ENCODE data around the gene WDR5.

Gene WDR5

DNA sequence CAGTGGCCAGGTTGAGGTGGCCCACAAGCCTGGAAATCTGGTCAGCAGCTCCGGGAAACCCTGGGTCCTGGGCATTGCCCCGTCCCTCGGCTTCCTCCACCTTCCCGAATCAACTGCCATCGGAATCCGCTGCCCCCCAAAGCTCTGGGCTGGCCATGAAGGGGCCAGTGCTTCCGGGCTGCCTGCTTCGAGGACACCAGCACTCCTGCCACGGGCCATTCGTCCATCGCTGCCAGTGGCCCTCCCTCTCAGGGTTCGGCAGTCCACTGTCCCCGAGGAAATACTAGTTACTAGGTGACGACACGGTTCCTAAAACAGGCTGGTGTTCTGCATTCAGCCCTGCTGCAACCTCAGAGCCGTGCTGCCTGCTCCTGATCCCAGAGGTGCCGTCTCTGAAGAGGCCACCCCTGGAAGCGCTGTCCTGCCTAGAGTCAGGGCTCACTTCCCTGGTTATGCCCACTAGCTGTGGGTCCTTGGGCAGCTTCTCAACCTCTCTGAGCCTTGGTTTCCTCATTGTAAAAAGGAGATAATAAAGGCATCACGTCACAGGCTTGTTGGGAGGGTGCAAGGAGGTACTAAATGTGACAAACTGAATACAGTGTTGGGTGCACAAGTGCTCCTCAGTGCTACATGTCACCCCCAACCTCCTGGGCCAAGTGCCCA is 3.5 kb upstream of the WDR5 start:
- DNase-seq = no peak

DNA sequence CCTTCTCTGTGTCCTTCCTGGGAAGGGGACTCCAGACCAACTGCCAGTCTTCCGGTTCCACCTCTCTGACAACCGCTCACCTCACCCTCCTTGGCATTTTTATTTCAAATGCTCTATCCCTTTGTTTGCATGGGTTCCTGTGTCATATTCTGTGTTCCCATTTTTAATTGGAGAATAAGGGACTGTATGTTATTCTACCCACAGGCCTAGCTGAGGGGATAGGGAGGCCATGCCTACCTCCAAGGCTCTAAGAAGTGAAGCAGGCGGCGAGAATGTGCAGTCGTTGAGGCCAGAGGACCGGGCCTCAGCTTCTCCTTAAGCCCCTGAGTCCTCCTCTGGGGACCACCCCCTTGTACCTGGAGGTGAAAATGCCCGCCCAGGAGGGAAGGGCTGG is 936 bp upstream of the WDR5 start:
- no peak for DNase-seq

DNA sequence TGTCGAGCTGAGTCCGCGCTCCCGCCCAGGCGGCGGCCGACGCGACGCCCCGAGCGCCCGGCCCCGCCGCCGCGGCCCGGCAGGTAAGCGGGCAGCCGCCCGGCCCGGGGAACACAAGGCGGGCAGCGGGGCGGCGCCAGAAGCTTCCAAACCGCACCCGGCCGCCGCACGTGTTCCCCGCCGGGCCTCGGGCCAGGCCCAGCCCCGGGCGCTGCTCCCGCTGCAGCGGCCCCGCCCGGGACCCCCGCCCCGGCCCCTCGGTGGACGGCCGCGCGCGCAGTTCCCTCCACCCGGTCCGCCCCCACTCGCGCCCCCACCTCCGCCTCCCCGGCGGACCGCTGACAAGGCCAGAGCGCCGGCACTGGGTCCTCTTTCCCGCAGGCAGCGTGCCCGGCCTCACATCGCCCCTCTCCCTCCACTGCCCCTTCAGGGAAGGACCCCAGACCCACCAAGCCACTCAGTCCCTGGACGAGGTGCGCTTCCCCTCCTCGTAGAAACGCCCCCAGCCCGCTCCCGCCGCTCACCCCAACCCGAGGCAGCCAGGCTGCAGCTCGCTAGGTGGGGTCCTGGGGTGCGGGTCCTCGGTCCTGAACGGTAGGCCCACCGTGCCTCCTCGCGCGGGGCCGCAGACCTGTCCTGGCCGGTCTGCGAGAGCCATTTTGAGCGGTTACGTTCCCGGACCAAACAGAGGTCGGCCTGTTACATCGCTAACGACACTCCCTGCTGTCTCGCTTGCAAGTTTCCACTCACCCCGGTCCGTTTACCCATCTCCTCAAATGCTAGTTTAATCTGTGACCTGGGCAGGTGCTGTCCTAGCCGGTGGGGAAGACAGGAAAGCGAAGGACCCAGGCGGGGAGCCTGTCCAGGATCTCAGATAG is 475 bp downstream of the WDR5 start:
- DNase-seq = no peak

- no peak for DNase-seq
Observed at GRCh38 chr9:134136996-134137299, 1.1 kb downstream of the WDR5 start.

- DNase-seq = no peak
Observed at GRCh38 chr9:134138292-134138691, 2.4 kb downstream of the WDR5 start.

- DNase-seq = no peak
Observed at GRCh38 chr9:134139081-134139480, 3.2 kb downstream of the WDR5 start.

DNA sequence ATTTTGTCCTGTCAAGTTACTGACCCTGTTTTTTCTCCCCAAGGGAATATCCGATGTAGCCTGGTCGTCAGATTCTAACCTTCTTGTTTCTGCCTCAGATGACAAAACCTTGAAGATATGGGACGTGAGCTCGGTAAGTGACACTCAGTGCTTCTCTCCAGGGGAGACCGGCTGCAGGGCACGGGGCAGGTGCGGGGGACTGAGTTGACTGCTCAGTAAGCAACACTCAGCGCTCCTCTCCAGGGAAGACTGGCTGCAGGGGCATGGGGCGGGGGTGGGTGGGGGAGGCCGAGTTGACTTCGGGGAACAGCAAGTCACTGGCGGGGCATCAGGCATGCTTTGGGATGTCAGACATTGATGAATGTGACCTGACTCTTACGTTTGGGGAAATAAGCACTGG is 6.0 kb downstream of the WDR5 start:
- DNase-seq = no peak

GRCh38 chr9:134144801-134145200 is 8.9 kb downstream of the WDR5 start:
- DNase-seq = no peak

GRCh38 chr9:134145262-134145661 is 9.4 kb downstream of the WDR5 start:
- no peak for DNase-seq

DNA sequence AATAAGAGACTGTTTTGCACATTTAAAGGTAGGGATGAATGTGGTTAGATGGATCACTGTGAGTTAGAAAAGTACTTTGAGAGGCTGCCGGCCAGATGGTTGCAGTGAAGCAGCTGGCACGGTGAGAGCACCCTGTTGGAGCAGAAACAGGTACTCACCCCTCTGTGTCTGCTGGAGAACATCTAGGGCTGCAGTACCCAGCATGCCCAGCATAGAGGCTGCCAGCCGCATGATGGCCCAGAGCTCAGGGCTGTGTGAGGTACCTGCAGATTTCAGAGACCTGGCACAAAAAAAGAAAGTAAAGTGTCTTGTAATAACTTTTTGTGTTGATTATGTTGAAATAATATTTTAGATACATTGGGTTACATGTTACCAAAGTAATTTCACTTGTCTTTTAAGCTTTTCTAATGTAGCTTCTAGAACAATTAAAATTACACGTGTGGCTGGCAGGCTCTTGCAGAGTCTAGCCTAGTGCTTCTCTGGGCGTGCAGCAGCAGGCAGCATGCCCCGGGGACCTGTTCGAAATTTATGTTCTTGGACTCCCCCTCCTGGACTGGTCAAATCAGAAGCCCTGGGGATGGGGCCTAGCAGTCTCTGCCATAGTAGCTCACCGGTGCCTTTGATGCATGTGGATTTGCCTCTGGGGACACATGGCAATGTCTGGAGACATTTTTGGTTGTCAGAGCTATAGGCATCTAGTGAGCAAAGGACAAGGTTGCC is 11.1 kb downstream of the WDR5 start:
- DNase-seq = no peak

- no peak for DNase-seq
Observed at GRCh38 chr9:134149380-134149779, 13.5 kb downstream of the WDR5 start.

DNA sequence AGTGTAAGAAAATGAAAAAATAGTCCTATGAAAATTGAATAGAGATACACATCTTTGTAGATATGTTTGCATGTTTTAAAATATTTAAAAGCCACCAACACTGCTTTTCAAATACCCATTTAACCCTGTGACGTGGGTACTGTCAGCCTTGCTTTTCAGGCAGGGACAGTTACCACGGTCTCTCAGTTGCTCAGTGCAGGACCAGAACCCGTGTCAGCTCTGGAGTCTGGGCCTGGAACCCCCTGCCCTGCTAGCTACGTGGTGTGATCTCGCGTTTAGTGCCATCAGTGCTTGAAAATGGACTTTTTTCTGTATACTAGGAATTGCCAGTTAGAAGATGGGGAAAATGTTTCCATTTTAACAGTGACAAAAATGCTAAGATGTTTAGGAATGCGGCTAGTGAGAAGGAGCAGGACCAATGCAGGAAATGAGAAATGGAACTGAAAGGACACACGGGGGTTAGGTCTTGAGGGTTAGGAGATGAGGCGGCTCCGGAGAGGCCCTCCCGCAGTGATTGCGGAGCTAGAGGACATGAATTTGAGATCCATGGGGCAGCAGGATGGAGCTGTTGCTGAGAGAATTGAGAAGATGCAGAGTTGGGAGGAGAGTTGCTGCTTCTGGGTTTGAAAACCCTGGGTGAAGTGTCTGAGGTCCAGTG is 14.8 kb downstream of the WDR5 start:
- DNase-seq = no peak

DNA sequence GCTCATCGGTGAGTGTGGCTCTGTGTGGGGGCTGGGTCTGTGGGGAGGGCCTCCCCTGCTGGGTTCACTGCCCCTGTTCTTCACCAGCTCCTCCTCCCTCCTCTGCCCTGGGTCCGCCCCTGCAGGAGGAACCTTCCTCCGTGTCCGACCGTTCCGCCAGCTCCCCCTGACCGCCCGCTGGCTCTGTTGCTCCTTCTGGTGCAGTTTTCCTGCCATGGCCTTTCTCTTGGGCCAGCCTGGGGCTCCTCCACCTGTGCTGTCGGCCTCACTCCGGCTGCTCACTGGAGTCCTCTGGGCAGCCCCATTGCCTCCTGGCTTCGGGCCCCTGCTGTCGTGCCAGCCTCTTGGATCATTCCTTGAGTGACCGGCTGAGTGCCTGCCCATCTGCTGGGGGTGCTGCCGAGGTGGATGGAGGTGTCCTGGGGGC is 16.2 kb downstream of the WDR5 start:
- DNase-seq = no peak

- no peak for DNase-seq
Observed at GRCh38 chr9:134152488-134152887, 16.6 kb downstream of the WDR5 start.

DNA sequence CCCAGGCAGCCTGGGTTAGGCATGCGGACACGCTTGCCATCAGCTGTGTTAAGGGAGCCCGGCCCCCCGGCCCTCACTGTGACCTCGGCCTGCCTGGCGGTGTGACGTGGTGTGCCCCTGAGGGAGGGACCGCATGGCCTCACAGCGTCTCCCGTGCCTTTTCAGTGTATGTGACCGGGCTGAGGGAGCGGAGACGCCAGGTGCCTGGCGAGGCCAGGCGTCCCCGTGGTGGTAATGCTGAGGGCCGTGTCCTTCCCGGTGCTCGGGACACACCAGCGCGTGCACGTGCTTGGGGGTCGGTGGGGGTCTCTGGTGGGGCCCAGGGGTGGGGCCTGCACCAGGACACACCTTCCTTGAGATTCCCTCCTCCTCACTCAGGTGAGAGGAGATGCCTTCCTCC is 17.6 kb downstream of the WDR5 start:
- no peak for DNase-seq

GRCh38 chr9:134154262-134154701 is 18.4 kb downstream of the WDR5 start:
- DNase-seq = no peak

DNA sequence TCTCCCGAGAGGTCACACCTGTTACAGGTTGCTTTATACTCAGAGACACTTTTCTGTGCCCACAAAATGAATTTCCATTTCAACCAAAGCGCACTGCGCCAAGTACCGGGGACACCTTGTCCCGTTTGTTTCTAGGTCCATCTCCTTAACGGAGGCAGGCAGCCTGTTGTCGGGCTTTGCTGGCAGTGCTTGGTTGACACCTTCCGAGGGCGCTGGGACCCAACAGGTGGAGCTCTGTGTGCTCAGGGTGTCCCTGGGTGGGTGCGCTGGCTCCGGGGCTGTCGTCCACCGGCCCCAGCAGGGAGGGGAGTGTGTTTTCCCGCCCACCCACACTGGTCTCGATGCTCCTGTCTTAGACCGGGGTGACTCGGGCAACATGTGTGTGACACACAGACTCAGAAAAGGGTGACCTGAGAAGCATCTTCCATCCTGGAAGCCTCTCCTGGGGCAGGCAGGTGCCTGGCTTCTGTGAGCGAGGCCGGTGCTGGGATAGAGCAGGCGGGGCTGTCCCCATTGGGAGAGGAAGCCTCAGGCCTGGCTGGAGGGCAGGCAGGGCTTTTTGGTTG is 20.0 kb downstream of the WDR5 start:
- DNase-seq = no peak

DNA sequence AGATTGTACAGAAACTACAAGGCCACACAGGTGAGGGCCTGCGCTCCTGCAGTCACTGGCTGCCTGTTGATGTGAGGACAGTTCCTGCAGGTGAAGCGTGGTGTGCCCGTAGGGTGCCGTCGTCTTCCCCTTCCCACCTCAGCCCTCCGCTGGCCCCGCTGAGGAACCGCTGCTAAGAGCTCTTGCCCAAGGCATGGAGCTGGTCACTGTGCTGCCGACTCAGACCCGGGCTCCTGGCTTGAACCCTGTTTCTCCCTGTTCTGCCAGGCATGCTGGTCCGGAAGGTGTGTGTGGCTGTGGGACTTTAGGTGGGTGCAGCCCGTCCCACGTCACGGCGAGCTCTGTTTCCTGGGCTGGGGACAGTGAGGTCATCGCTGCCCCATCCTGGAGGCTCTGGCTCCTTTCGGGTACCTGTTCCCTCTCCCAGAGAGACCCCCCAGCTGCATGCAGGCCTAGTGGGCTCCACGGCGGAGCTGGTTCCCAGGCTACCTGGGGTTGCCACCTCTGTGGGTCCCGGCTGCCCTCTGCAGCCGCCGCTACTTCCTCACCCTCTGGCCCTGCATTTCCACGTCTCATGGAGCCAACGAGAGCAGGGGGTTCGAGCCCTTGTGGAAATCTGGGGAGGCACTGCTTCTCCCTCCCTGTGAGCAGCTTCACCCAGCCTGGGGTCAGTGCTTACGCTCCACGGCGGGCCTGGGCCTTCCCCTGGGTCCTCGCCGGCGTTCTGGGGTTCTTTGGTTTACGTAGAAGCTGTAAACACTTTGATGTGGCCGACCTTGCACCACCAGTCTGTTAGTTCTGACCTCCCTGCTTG is 20.9 kb downstream of the WDR5 start:
- DNase-seq = no peak

- DNase-seq = no peak
Observed at GRCh38 chr9:134157378-134157885, 21.6 kb downstream of the WDR5 start.

DNA sequence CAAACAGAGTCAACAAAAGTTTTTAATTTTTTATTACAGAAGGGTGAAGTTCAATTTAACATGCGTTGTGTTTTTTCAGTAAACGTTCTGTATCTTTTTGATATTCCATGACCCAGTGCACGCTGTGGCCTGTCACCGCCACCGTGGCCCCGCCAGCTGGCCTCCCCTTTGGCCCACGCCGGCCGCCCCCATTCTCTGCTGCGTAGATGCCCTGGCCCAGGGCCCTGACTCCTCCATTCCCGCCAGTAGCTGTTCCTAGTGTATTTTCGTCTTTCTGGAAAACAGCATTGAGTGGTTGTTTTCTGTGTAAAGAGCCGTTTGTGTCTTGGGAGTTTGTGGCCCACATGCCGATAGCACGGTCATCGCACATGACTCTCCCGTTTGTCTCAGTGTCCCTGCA is 22.4 kb downstream of the WDR5 start:
- no peak for DNase-seq

- no peak for DNase-seq
Observed at GRCh38 chr9:134158753-134159392, 23.0 kb downstream of the WDR5 start.

Data from SHP77 treated with DMSO at 0.1 percent for 48 hours (cell line).